GM19239 (cell line): ENCODE data around the gene SLC5A10.

Source experiments
- DNase-seq: peaks from one replicate; pipeline ENCODE4 v3.0.0; 2011; ENCODE audit warnings: low spot score; ENCODE audit not compliant: insufficient read length
- FAIRE-seq: peaks from 2 replicates; lab custom pipeline; 2011; peaks lifted over from hg19 to GRCh38; lab: Jason Lieb, UNC

Gene SLC5A10

DNA sequence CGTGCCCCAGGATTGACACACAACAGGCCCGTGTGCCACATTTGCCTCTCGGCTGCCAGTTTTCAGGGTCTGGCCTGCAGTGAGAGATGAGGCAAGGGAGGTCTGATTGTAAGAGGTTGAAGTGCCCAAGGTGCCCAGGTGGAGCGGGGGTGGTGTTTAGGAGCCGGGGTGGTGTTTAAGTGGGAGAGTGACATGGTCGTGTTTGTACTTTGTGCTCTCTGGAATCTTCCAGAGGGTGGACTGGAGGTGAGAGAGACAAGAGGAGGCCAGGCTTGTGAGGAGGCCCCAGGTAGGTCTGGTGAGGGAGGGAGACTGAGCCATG, 10.5 kb downstream of the SLC5A10 start:
- DNase-seq, result no peak
- FAIRE-seq, result no peak

DNA sequence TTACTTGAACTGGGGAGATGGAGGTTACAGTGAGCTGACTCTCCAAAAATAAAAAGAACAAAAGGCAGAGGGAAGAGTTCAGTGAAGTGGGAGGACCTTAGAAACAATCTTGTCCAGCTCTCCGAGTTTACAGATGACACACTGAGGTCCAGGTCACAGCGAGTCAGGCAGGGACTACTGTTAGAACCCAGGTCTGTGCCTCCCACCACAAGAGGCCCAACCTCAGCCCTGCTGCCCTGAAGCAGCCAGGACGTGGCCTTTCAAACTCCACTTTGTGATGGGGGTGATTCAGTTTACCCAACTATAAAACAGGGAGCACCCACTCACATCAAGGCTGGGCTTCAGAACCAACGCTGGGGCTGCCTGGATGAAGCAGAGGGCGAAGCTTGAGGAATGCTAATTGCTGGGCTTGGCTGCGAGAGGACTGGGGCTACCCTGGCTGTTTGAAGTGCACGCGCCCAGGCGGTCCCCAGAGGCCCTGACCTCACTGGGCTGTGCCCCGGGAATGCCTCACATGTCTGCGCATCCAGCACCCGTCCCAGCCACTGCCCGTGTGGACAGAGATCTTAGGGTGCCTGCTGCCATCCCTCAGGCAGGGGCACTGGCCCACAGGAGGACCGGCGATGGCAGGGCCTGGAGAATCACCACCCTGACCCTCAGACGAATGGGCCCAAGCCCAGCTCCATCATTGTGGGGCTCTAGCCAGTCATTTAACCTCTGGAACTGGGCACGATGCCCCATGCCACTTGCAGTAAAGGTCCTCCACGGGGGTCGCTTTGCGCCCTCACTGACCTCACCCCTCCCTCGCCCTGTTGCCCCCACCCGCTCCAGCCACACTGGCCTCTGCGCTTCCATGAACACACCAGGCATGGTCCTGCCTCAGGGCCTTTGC, 11.4 kb downstream of the SLC5A10 start:
- no peak for FAIRE-seq
- DNase-seq, result no peak

GRCh38 chr17:18964018-18964351, 12.0 kb downstream of the SLC5A10 start:
- no peak for DNase-seq
- FAIRE-seq, result no peak

GRCh38 chr17:18964550-18964949, 12.6 kb downstream of the SLC5A10 start:
- DNase-seq (no peak), FAIRE-seq (no peak)

DNA sequence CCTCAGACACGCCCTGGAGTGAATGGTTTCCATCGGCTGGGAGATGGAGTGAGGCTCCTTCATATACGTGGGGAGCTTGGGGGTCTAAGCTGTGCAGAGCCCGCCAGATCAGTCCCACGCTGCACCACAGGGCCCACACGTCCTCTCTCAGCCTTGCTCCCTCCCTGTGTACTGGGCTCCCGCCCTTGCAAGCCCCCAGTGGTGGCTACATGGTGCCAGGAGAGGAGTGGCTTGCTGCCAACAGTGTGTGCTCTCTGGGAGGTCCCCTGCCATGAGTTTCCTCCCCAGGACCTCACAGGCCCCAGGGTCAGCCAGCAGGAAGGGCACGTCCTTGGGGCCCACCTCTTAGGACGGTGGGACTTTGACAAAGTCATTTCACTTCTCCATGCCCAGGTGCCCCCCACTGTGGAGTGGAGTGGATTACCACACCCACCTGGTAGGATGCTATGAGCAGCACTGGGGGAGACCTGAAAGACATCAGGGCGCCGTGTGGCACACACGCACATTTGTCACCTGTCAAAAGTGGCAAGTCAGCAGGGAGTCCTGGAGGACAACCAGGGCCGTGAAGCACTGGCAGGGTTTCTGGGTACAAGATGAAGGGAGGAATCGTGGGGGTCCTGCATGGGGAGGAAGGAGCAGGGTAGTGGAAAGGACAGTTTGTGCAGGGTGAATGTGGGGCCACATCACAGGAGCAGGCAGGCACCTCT, 13.7 kb downstream of the SLC5A10 start:
- FAIRE-seq (no peak), DNase-seq (no peak)

DNA sequence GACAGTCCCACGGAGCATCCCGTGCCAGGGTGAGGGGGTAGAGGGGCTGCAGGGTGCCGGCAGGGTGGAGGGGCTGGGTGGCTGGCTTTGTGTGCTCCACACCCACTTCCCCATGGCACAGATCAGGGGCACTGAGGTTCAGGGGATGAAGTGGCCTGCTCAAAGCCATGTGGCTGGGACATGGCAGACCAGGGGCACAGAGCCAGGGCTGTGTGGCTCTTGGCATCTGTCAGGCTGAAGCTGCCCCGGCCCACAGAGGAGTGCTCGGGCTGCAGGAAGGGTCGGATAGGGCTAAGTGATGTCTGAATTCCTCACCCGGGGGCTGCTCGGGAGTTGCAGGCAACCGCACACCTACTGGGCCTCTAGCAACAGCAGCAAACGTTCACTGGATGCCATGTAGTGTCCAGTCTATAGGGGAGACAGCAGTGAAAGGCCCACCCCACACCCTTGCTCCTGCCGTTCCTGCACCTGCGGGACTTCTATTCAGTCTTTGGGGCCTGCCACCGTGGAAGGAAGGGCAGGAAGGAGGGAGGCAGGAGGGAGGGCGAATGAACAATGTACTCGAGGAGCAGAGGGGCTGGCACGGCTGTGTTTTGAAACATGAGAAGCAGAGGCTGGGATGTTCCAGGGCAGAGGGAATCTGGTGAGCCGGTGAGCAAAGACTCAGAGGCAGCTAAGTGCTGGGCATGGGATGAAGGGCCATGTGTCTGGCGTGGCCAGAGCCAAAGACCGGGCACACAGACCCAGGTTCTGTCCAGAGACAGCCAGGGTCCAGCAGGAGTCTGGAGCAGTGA, 15.1 kb downstream of the SLC5A10 start:
- DNase-seq (no peak), FAIRE-seq (no peak)

GRCh38 chr17:18967916-18968315, 16.0 kb downstream of the SLC5A10 start:
- FAIRE-seq (no peak), DNase-seq (no peak)

- DNase-seq, result no peak
- no peak for FAIRE-seq
These were observed 16.4 kb downstream of the SLC5A10 start for GRCh38 chr17:18968345-18968744.

GRCh38 chr17:18968945-18969887, 17.3 kb downstream of the SLC5A10 start:
- no peak for FAIRE-seq

DNA sequence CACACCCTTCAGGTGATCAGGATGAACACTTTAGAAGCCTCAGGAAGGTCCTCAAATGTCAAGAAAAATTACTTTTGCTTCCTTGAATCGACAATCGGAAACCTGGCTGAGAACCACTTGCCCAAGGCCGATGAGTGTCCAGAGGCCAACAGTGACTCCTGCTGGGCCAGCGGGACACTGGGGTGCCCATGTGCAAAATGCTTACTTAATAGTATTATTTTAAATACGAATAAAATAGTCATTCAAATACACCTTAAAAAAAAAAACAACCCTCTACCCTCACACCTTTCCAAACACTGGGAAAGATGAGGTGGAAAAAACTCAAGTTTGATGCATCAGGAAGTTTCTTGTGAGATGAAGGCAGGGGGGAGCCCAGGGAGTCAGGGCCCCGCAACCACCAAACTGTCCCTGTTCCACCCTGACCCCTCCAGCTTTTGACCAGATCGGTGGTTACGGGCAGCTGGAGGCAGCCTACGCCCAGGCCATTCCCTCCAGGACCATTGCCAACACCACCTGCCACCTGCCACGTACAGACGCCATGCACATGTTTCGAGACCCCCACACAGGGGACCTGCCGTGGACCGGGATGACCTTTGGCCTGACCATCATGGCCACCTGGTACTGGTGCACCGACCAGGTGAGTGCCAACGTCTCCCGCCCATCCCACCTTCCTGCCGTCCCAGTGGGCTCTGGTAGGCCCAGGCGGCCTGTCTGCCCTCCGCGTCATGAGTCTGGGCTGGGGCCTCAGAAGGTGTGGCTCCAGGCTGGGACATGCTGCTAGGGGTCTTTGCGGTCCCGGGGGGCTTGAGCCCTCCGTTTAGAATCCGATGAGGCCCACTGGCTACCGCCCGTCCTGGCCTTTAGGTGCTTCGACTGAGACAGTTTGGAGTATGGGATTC, 18.9 kb downstream of the SLC5A10 start:
- FAIRE-seq, result no peak

More at GRCh38 chr17:18968945-18969887, 17.3 kb downstream of the SLC5A10 start:
- DNase-seq, result no peak

GRCh38 chr17:18971801-18972200, 19.8 kb downstream of the SLC5A10 start:
- no peak for DNase-seq
- FAIRE-seq, result no peak

More for the DNA sequence above, 18.9 kb downstream of the SLC5A10 start:
- no peak for DNase-seq

- DNase-seq, result no peak
- no peak for FAIRE-seq
These were observed 22.6 kb downstream of the SLC5A10 start for GRCh38 chr17:18974407-18975149.

GRCh38 chr17:18975597-18975996, 23.6 kb downstream of the SLC5A10 start:
- no peak for DNase-seq
- FAIRE-seq, result no peak

- no peak for FAIRE-seq
- no peak for DNase-seq
These were observed 24.2 kb downstream of the SLC5A10 start for GRCh38 chr17:18976201-18976600.

GRCh38 chr17:18977021-18977420, 25.1 kb downstream of the SLC5A10 start:
- no peak for FAIRE-seq
- DNase-seq, result no peak

DNA sequence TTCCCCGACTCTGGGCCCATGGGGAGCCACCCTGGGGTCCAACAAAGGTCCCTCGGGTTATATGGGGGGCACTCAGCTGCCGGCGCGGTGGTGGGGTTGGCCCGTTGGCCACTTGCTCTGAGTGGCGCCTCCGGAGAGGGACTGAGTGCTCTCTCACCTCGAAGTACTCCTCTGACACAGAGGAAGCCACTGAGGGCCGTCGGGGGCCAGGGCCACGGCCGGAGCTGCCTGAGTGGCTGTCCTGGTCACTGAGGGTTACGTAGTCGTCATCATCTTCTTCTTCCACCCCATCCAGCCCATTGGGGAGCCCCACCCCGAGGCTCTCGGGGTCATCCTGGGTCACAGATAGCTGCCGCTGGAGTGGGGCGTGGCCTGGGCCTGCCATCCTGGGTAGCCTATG, 25.7 kb downstream of the SLC5A10 start:
- FAIRE-seq (no peak), DNase-seq (no peak)

DNA sequence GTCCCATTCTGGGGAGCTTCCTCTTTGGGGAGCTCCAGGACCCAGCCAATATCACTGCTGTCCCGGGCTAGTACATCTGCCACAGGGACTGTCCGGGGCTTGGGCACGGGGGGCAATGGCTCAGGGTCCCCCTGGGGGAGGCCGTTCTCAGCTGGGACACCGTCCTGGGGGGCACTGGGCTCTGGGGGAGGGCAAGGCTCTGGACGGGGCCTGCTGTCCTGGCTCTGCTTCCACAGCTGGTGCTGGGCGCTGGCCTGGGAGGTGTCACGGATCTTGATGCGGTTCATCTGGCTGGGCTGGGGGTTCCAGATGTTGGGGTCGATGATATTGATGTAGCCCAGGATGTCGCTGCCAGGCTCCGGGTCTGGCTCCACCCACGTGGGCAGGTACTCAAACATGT, 26.1 kb downstream of the SLC5A10 start:
- DNase-seq, result no peak
- no peak for FAIRE-seq

DNA sequence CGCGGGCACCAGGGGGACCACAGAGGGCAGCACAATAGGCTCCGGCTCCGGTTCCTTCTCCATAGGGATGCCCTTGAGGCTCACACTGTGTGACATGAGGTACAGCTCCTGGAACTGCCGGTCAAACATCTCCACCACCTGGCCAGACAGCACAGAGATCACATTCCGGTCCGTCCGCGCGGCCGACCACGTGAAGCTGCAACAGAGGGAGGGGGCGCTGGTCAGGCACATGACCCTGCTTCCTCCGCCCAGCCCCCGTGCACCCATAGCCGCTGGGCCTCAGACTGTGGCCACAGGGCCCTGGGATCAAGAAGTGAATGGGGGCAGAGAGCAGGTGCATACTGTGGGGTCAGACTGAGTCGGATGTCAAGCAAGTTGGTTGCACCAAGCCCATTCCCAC, 26.7 kb downstream of the SLC5A10 start:
- no peak for FAIRE-seq
- no peak for DNase-seq
